ENCODE results near the gene CRYZ.

DNA sequence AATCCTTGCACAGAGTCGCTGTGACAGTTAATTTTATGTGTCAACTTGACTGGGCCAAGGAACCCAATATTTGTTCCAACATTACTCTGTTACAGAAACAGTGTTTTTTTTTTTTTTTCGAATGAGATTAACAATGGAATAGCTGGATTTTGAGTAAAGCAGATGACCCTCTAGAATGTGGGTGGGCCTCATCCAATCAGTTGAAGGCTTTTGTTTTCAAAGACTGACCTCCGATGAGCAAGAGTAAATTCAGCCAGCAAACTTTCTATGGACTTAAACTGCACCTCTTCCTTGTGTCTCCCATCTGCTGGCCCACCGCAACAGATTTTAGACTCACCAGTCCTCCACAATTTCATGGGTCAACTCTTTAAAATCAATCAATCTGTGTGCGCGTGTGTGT lies 17.0 kb downstream of the CRYZ start:
- TF ChIP-seq, protein P1, sequence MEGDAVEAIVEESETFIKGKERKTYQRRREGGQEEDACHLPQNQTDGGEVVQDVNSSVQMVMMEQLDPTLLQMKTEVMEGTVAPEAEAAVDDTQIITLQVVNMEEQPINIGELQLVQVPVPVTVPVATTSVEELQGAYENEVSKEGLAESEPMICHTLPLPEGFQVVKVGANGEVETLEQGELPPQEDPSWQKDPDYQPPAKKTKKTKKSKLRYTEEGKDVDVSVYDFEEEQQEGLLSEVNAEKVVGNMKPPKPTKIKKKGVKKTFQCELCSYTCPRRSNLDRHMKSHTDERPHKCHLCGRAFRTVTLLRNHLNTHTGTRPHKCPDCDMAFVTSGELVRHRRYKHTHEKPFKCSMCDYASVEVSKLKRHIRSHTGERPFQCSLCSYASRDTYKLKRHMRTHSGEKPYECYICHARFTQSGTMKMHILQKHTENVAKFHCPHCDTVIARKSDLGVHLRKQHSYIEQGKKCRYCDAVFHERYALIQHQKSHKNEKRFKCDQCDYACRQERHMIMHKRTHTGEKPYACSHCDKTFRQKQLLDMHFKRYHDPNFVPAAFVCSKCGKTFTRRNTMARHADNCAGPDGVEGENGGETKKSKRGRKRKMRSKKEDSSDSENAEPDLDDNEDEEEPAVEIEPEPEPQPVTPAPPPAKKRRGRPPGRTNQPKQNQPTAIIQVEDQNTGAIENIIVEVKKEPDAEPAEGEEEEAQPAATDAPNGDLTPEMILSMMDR (IDR thresholded peaks at IDR 0.05; ENCODE audit: extremely low read depth in 1 of 2, insufficient read depth in 1 of 2, low read depth in 1 of 2, low read length in 2 of 2), result no peak
- TF ChIP-seq POLR2A (IDR thresholded peaks at IDR 0.05; ENCODE audit: low read depth, low read length) (no peak), MYC (IDR thresholded peaks at IDR 0.05; ENCODE audit: low read depth, low read length) (no peak), POLR2AphosphoS5 (IDR thresholded peaks at IDR 0.05; ENCODE audit: insufficient read depth, low read depth, low read length) (no peak), EZH2 (IDR thresholded peaks at IDR 0.05; ENCODE audit: borderline replicate concordance, low read depth, low read length, severe bottlenecking) (no peak), GATA2 (IDR thresholded peaks at IDR 0.05; ENCODE audit: insufficient read depth, insufficient read length, low read depth, low read length) (no peak)

Measured in endothelial cell of umbilical vein (primary cell).